Measurements from ENCODE around the gene HTR5A. TPM values are rescaled to one million over a fixed set of nuclear protein-coding genes. Genes with fewer than 3 reads are reported as not detected.

The HTR5A gene
- total and polyA plus RNA-seq, 9 donors = not detected

Small RNAs within 50 kb of the gene (small RNA-seq; reads per million reads assigned to genes)
- gene AC092628.1 = not detected

Other genes with a start within 250 kb of the HTR5A start
- 10 to 100 TPM in 6 of 7 donors, 1 to 10 TPM in 1; 7.9 to 14.9 (median 11.4) TPM for gene PAXIP1, start 67.2 kb upstream of the HTR5A start, total RNA-seq
- gene PAXIP1, start 67.2 kb upstream of the HTR5A start, polyA plus RNA-seq = 1 to 10 TPM; 7.9 to 8.4 TPM
- 100 to 1,000 TPM in 1 of 7 donors, 10 to 100 TPM in 6; 15.0 to 186 (median 35.6) TPM for gene INSIG1, start 227.6 kb downstream of the HTR5A start, total RNA-seq
- gene INSIG1, start 227.6 kb downstream of the HTR5A start, polyA plus RNA-seq = 10 to 100 TPM; 18.2 to 30.5 TPM